ENCODE measurements around the gene SF3A2.

SF3A2 gene

GRCh38 chr19:2247433-2248101 lies 10.9 kb downstream of the SF3A2 start (continued):
- TF ChIP-seq, protein P1, sequence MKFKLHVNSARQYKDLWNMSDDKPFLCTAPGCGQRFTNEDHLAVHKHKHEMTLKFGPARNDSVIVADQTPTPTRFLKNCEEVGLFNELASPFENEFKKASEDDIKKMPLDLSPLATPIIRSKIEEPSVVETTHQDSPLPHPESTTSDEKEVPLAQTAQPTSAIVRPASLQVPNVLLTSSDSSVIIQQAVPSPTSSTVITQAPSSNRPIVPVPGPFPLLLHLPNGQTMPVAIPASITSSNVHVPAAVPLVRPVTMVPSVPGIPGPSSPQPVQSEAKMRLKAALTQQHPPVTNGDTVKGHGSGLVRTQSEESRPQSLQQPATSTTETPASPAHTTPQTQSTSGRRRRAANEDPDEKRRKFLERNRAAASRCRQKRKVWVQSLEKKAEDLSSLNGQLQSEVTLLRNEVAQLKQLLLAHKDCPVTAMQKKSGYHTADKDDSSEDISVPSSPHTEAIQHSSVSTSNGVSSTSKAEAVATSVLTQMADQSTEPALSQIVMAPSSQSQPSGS (tag by site-specific recombination; IDR thresholded peaks at IDR 0.05; ENCODE audit: low read depth) = no peak
- peak; percentile 70 for TF ChIP-seq KLF1 (tag by site-specific recombination; IDR thresholded peaks at IDR 0.05)
- TF ChIP-seq, protein P2, sequence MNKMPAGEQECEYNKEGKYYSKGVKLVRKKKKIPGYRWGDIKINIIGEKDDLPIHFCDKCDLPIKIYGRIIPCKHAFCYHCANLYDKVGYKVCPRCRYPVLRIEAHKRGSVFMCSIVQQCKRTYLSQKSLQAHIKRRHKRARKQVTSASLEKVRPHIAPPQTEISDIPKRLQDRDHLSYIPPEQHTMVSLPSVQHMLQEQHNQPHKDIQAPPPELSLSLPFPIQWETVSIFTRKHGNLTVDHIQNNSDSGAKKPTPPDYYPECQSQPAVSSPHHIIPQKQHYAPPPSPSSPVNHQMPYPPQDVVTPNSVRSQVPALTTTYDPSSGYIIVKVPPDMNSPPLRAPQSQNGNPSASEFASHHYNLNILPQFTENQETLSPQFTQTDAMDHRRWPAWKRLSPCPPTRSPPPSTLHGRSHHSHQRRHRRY (tag by site-specific recombination; IDR thresholded peaks at IDR 0.05) = no peak

DNA sequence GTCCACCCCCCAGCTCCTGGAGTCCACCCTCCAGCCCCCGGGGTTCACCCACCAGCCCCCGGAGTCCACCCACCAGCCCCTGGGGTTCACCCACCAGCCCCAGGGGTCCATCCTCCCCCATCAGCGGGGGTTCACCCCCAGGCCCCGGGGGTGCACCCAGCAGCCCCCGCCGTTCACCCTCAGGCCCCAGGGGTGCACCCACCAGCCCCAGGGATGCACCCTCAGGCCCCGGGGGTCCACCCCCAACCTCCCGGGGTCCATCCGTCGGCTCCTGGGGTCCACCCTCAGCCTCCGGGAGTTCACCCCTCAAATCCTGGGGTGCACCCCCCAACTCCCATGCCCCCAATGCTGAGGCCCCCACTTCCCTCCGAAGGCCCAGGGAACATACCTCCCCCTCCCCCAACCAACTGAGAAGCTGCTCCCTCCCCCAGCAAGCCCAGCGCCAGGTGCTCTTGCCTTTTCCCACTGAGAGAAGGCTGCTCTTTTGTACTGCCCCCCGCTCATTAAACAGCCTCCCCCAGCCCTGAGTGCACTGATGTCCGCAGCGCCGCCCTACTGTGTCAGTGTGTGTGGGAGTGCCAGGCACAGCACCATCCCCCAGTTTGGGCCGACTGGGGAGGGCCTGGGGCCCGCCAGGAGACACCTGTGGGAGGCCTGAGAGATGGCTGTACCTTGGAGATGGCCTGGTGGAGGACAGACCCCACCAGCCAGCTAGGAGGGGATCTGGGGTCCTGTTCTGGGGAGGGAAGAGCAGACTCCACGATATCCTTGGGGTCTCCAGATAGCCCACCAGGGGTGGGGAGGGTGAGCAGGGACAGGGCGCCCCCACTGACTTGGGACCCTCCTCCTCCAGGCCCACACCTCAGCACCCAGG lies 11.7 kb downstream of the SF3A2 start:
- H3K27ac ChIP-seq (ENCODE audit: extremely low read depth, low read depth, low read length) = peak overlapping the region; percentile 31; the same call in 1 of the 2 replicates
- no peaks in the 10 kb centered on the region for H3K4me1 ChIP-seq (ENCODE audit: control insufficient read depth, insufficient read depth, low read length)
- H3K36me3 ChIP-seq (ENCODE audit: control insufficient read depth in 2 of 2, insufficient read depth in 1 of 2, low read length in 2 of 2) = peaks cover 10 to 56% of the 10 kb centered on the region in 2 experiments
- ChIA-PET POLR2A (interaction anchor here (0.6 to 3.4 kb wide), 4 partner anchors 10 to 27 kb away, joined by 3 to 14 read pairs (median 5); partner anchors contain the start of gene PLEKHJ1), CTCF (interaction anchor here (1.5 kb wide), 1 partner anchor 14 kb away, joined by 7 read pairs; no protein-coding TSS in a partner anchor)
- H3K4me3 ChIP-seq (ENCODE audit: low read depth, low read length) = no peak overlapping the region
- no peaks in the 10 kb centered on the region for H3K9me3 ChIP-seq (ENCODE audit: control insufficient read depth, insufficient read depth, low read depth, low read length)
- no peak for TF ChIP-seq ZNF169 (tag by site-specific recombination; IDR thresholded peaks at IDR 0.05)
- TF ChIP-seq EGR2 (tag by site-specific recombination; IDR thresholded peaks at IDR 0.05; ENCODE audit: low read depth) = peak; percentile 29; the same call in 1 of the 2 replicates
- TF ChIP-seq PATZ1 (tag by site-specific recombination; IDR thresholded peaks at IDR 0.05) = peak; percentile 16; the same call in 1 of the 2 replicates
- TF ChIP-seq OVOL3 (tag by site-specific recombination; IDR thresholded peaks at IDR 0.05) = no peak
- no peak for TF ChIP-seq SP3 (tag by site-specific recombination; IDR thresholded peaks at IDR 0.05)
- TF ChIP-seq, protein P3, sequence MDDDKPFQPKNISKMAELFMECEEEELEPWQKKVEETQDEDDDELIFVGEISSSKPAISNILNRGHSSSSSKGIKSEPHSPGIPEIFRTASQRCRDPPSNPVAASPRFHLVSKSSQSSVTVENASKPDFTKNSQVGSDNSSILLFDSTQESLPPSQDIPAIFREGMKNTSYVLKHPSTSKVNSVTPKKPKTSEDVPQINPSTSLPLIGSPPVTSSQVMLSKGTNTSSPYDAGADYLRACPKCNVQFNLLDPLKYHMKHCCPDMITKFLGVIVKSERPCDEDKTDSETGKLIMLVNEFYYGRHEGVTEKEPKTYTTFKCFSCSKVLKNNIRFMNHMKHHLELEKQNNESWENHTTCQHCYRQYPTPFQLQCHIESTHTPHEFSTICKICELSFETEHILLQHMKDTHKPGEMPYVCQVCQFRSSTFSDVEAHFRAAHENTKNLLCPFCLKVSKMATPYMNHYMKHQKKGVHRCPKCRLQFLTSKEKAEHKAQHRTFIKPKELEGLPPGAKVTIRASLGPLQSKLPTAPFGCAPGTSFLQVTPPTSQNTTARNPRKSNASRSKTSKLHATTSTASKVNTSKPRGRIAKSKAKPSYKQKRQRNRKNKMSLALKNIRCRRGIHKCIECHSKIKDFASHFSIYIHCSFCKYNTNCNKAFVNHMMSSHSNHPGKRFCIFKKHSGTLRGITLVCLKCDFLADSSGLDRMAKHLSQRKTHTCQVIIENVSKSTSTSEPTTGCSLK (tag by site-specific recombination; IDR thresholded peaks at IDR 0.05) = no peak
- TF ChIP-seq SCRT1 (tag by site-specific recombination; IDR thresholded peaks at IDR 0.05; ENCODE audit: borderline replicate concordance) = peak; percentile 79
- TF ChIP-seq ZNF843 (tag by site-specific recombination; IDR thresholded peaks at IDR 0.05) = no peak
- TF ChIP-seq ZNF248 (tag by site-specific recombination; IDR thresholded peaks at IDR 0.05) = no peak
- TF ChIP-seq FEZF1 (tag by site-specific recombination; IDR thresholded peaks at IDR 0.05) = peak; percentile 48
- TF ChIP-seq ZFHX2 (tag by site-specific recombination; conservative IDR thresholded peaks at IDR 0.05) = peak; percentile 54
- TF ChIP-seq ZNF23 (tag by site-specific recombination; IDR thresholded peaks at IDR 0.05; ENCODE audit: borderline replicate concordance) = no peak
- TF ChIP-seq ZNF600 (tag by site-specific recombination; IDR thresholded peaks at IDR 0.05) = 0 out of 2 replicates have a peak, but pooled peaks have one; percentile 15
- no peak for TF ChIP-seq ZNF16 (tag by site-specific recombination; IDR thresholded peaks at IDR 0.05; ENCODE audit: low read depth)
- TF ChIP-seq ZNF658 (tag by site-specific recombination; IDR thresholded peaks at IDR 0.05) = no peak
- no peak for TF ChIP-seq GLIS2 (tag by site-specific recombination; IDR thresholded peaks at IDR 0.05)
- peak; percentile 46; the same call in 1 of the 2 replicates for TF ChIP-seq ZNF341 (tag by site-specific recombination; IDR thresholded peaks at IDR 0.05; ENCODE audit: low read depth)
- no peak for TF ChIP-seq ZNF473 (tag by site-specific recombination; IDR thresholded peaks at IDR 0.05)
- no peak for TF ChIP-seq ZNF624 (tag by site-specific recombination; IDR thresholded peaks at IDR 0.05)
- no peak for TF ChIP-seq ZSCAN4 (tag by site-specific recombination; IDR thresholded peaks at IDR 0.05)
- no peak for TF ChIP-seq MYNN (tag by site-specific recombination; IDR thresholded peaks at IDR 0.05; ENCODE audit: borderline replicate concordance)
- TF ChIP-seq PRDM1 (tag by site-specific recombination; IDR thresholded peaks at IDR 0.05) = no peak
- no peak for TF ChIP-seq ZNF114 (tag by site-specific recombination; IDR thresholded peaks at IDR 0.05)
- no peak for TF ChIP-seq ZNF274 (IDR thresholded peaks at IDR 0.05; ENCODE audit: low read length)
- no peak for TF ChIP-seq ZNF274 (tag by site-specific recombination; IDR thresholded peaks at IDR 0.05; ENCODE audit: borderline replicate concordance)
